IMR-90 (cell line): Measurements from ENCODE around the gene IL1A. TPM values are rescaled to one million over a fixed set of nuclear protein-coding genes. Genes with fewer than 3 reads are reported as not detected.
A peak's percentile ranks its signal among the peaks of the same experiment; 100 is the strongest.

Source experiments
- ATAC-seq: fragments of 200-7000 bp; cut with Tn5 transposase; 2 replicates; pipeline ENCODE4 v1.9.1; 2020; ENCODE audit warnings: low read depth, mild to moderate bottlenecking, moderate library complexity
- BruUV-seq: library from RNA; stranded (reverse); fragments of 400-500 nt; replicated peaks from 2 replicates; lab custom pipeline; 2021; lab: Mats Ljungman, UMichigan
- CTCF ChIA-PET: fragments of 300-600 bp; formaldehyde crosslinking; extraction: SDS; loops from one replicate; lab custom pipeline; 2021; ENCODE audit warnings: antibody characterized with exemption; lab: Yijun Ruan, JAX
- POLR2A ChIA-PET: fragments of 300-600 bp; sonication (Branson Sonifier 250); formaldehyde crosslinking; loops from one replicate; lab custom pipeline; 2022; ENCODE audit warnings: antibody characterized with exemption; ENCODE audit not compliant: unreplicated experiment; lab: Charles Lee
- DNase-seq: peaks from one replicate; pipeline ENCODE4 v3.0.0; 2013
- H2AFZ ChIP-seq: replicated peaks from 2 replicates; pipeline ENCODE3; 2013; ENCODE audit warnings: low read length, mild to moderate bottlenecking; ENCODE audit not compliant: poor library complexity
- H2AK5ac ChIP-seq: 2 replicates; pipeline ENCODE4 v1.6.1; 2013; ENCODE audit warnings: low read depth, low read length, inconsistent platforms
- H2AK9ac ChIP-seq: replicated peaks from 2 replicates; pipeline ENCODE3; 2013; ENCODE audit warnings: mild to moderate bottlenecking, low read depth, low read length, moderate library complexity; ENCODE audit not compliant: poor library complexity
- H2BK120ac ChIP-seq: 2 replicates; pipeline ENCODE4 v1.6.1; 2013; ENCODE audit warnings: low read depth, low read length, inconsistent platforms
- H2BK15ac ChIP-seq: 3 replicates; pipeline ENCODE4 v1.6.1; 2013; ENCODE audit warnings: low read depth, low read length, inconsistent platforms
- H2BK20ac ChIP-seq: 2 replicates; pipeline ENCODE4 v1.6.1; 2013; ENCODE audit warnings: low read depth, mild to moderate bottlenecking, inconsistent platforms, low read length, moderate library complexity
- H2BK5ac ChIP-seq: 2 replicates; pipeline ENCODE4 v1.6.1; 2013; ENCODE audit warnings: mild to moderate bottlenecking, low read depth, low read length, inconsistent platforms; ENCODE audit not compliant: poor library complexity, severe bottlenecking
- H3K14ac ChIP-seq: replicated peaks from 2 replicates; pipeline ENCODE4 v1.6.1; 2013; ENCODE audit warnings: low read depth, low read length, inconsistent platforms
- H3K18ac ChIP-seq: 2 replicates; pipeline ENCODE4 v1.6.1; 2013; ENCODE audit warnings: low read depth, low read length, control low read depth
- H3K23ac ChIP-seq: 2 replicates; pipeline ENCODE4 v1.6.1; 2013; ENCODE audit warnings: low read depth, low read length, inconsistent platforms
- H3K27ac ChIP-seq: 2 replicates; pipeline ENCODE4 v1.5.1; 2013; ENCODE audit warnings: mild to moderate bottlenecking, control low read depth, low read length; ENCODE audit not compliant: insufficient read depth
- H3K27me3 ChIP-seq: 2 replicates; pipeline ENCODE4 v1.6.1; 2013; ENCODE audit warnings: low read length; ENCODE audit not compliant: control insufficient read depth, insufficient read depth
- H3K36me3 ChIP-seq: 2 replicates; pipeline ENCODE4 v1.6.1; 2013; ENCODE audit warnings: low read length, mixed read lengths; ENCODE audit not compliant: control insufficient read depth, insufficient read depth
- H3K4ac ChIP-seq: 2 replicates; pipeline ENCODE4 v1.6.1; 2013; ENCODE audit warnings: low read depth, low read length, inconsistent platforms
- H3K4me1 ChIP-seq: 2 replicates; pipeline ENCODE4 v1.6.1; 2013; ENCODE audit warnings: low read length, mixed read lengths; ENCODE audit not compliant: control insufficient read depth, insufficient read depth
- H3K4me2 ChIP-seq: 2 replicates; pipeline ENCODE4 v1.6.1; 2013; ENCODE audit warnings: low read depth, mild to moderate bottlenecking, control low read depth, low read length, moderate library complexity
- H3K4me3 ChIP-seq: 2 replicates; pipeline ENCODE4 v1.5.1; 2013; ENCODE audit warnings: low read depth, mild to moderate bottlenecking, control low read depth, low read length, moderate library complexity; ENCODE audit not compliant: insufficient read depth
- H3K56ac ChIP-seq: 2 replicates; pipeline ENCODE4 v1.6.1; 2013; ENCODE audit warnings: low read length, inconsistent platforms; ENCODE audit not compliant: insufficient read depth; ENCODE audit errors: extremely low read depth
- H3K79me1 ChIP-seq, 2 experiments: 2 replicates each; pipeline ENCODE4 v1.6.1; 2013; ENCODE audit warnings: low read length in 2 of 2, inconsistent platforms in 1 of 2, low read depth in 1 of 2
- H3K9ac ChIP-seq: 2 replicates; pipeline ENCODE4 v1.6.1; 2013; ENCODE audit warnings: low read depth, low read length, control low read depth
- H3K9me1 ChIP-seq: 2 replicates; pipeline ENCODE4 v1.6.1; 2013; ENCODE audit warnings: low read length, inconsistent platforms; ENCODE audit not compliant: insufficient read depth
- H3K9me3 ChIP-seq: 2 replicates; pipeline ENCODE4 v1.6.1; 2013; ENCODE audit warnings: low read length; ENCODE audit not compliant: control insufficient read depth, insufficient read depth
- H4K20me1 ChIP-seq: 2 replicates; pipeline ENCODE4 v1.6.1; 2013; ENCODE audit warnings: low read length, inconsistent platforms; ENCODE audit not compliant: insufficient read depth
- H4K5ac ChIP-seq: 2 replicates; pipeline ENCODE4 v1.6.1; 2013; ENCODE audit warnings: mild to moderate bottlenecking, low read depth, low read length, control low read depth
- H4K8ac ChIP-seq, 2 experiments: 2 replicates each; pipeline ENCODE4 v1.6.1; 2013; ENCODE audit warnings: low read depth in 2 of 2, low read length in 2 of 2, control low read depth in 1 of 2, inconsistent platforms in 1 of 2
- H4K91ac ChIP-seq: 2 replicates; pipeline ENCODE4 v1.6.1; 2013; ENCODE audit warnings: low read depth, low read length, inconsistent platforms; ENCODE audit not compliant: insufficient read depth
- MXI1 ChIP-seq: IDR thresholded peaks from 2 replicates; pipeline ENCODE4 v1.6.1; 2012; ENCODE audit warnings: low read depth, mild to moderate bottlenecking, low read length, moderate library complexity, borderline replicate concordance
- NFE2L2 ChIP-seq: fragments of 150-350 bp; IDR thresholded peaks from 2 replicates; pipeline ENCODE4 v1.6.1; 2016; ENCODE audit warnings: low read depth, mild to moderate bottlenecking, low read length
- RAD21 ChIP-seq: IDR thresholded peaks from 2 replicates; pipeline ENCODE4 v1.6.1; 2012; ENCODE audit warnings: low read length, improper control_type of control experiment
- WGBS, 2 experiments: methylation state at CpG; one replicate each; pipeline versions ENCODE4 v1.1.5 to v1.1.7; 2013; ENCODE audit warnings: missing lambda C conversion rate in 2 of 2; ENCODE audit not compliant: insufficient read length in 1 of 2; ENCODE audit errors: extremely low coverage in 2 of 2; 5-methylcytosine and 5-hydroxymethylcytosine counted together
- dilution Hi-C: fragments of 300-500 bp; cut with HindIII; formaldehyde crosslinking; loops from one replicate; pipeline ENCODE4 v1.14.3; 2018; ENCODE audit warnings: low sequenced_read_pairs; ENCODE audit not compliant: unreplicated experiment
- in situ Hi-C: fragments of 300-500 bp; cut with MboI; formaldehyde crosslinking; loops from 3 replicates; pipeline ENCODE4 v1.14.3; 2019; ENCODE audit warnings: low sequenced_read_pairs, inconsistent platforms, mixed read lengths
- intact Hi-C: fragments of 100-400 bp; cut with micrococcal nuclease; formaldehyde crosslinking; loops from 2 replicates; pipeline ENCODE4 v1.10.0; 2022
- polyA plus RNA-seq, 3 experiments: library from polyadenylated mRNA; depleted of rRNA; stranded (reverse); fragments of >200 nt; gene quantifications; 2 replicates each; pipeline ENCODE4 v1.2.3, GENCODE V29; 2012; ENCODE audit warnings: low replicate concordance in 1 of 3
- total RNA-seq: library from RNA; depleted of rRNA; stranded (reverse); fragments of >200 nt; gene quantifications from 2 replicates; pipeline ENCODE4 v1.2.3, GENCODE V29; 2012
- TF ChIP-seq, protein P1 (sequence below): conservative IDR thresholded peaks from 2 replicates; pipeline ENCODE4 v1.5.1; 2012; ENCODE audit warnings: mild to moderate bottlenecking, low read depth, low read length, improper control_type of control experiment

Gene IL1A
- total and polyA plus RNA-seq, 2 of the 4 experiments (the other 2 are of a cell fraction), result 0.48 to 1.1 TPM

DNA sequence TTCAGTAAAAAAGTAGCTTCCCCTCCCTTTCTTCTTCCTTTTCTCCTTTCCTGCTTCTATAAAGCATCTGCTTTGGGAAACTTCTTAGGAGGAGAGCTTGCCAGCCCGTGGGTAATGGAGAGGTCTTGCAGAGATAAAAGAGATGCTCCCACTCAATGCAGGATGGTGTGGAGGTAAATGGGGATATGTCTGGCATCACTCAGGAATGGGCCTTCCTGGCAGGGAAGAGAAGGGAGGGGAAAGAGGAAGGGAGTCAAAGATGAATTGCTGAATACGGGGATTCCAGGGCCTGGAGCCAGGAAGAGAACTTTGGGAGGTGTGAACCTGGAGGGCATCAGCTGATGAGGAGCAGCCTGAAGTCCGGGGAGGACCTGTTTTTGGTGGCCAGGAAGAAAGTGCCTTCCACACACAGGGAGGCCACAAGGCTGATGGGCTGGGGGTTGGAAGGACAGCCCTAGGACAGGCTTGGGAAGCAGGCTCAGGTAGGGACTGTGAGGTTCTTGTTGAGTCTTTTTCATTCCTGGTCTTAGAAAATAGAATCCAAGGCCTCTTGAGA lies 27.1 kb upstream of the IL1A start:
- Histone ChIP-seq H3K9me1 (peaks cover 15% of the 10 kb centered on the region), H3K14ac (peak overlapping the region; percentile 80), H3K4me1 (peaks cover 18% of the 10 kb centered on the region), H3K56ac (peak overlapping the region; percentile 68), H3K4me2 (no peak overlapping the region), H3K18ac (peak overlapping the region; percentile 92), H3K4me3 (no peak overlapping the region), H2AK5ac (peak overlapping the region; percentile 92), H2AK9ac (peak overlapping the region; percentile 81), H2AFZ (peak overlapping the region; percentile 78), H4K20me1 (no peaks in the 10 kb centered on the region), H2BK20ac (peak overlapping the region; percentile 88), H4K5ac (peak overlapping the region; percentile 99), H4K91ac (peak overlapping the region; percentile 95), H2BK120ac (peak overlapping the region; percentile 92), H2BK5ac (peak overlapping the region; percentile 91), H3K9ac (no peak overlapping the region), H3K9me3 (no peaks in the 10 kb centered on the region), H4K8ac (peak overlapping the region; percentile 90 to 97), H3K27ac (peak overlapping the region; percentile 69), H3K79me1 (peaks cover 4 to 9% of the 10 kb centered on the region in 2 experiments; a peak in 2 of 4 replicates), H3K23ac (peak overlapping the region; percentile 69), H3K36me3 (no peaks in the 10 kb centered on the region), H2BK15ac (peak overlapping the region; percentile 84), H3K27me3 (no peaks in the 10 kb centered on the region), H3K4ac (peak overlapping the region; percentile 95)
- in situ Hi-C loops, result no loop called here
- BruUV-seq, result no TSS peak
- DNase-seq (no peak), ATAC-seq (no peak)
- 83% methylated on average over 1 of the region's 3 CpGs; no CpG with 5 or more reads in 1 of the 2 experiments for WGBS, 2 experiments
- dilution Hi-C loops, result no loop called here
- ChIA-PET POLR2A (no interaction called here), CTCF (interaction anchor here (0.5 to 1.5 kb wide), 2 partner anchors 9 to 130 kb away, joined by 5 to 6 read pairs; no protein-coding TSS in a partner anchor)
- intact Hi-C loops, result no loop called here
- TF ChIP-seq MXI1 (no peak), RAD21 (no peak), NFE2L2 (no peak)
- TF ChIP-seq, protein P1, sequence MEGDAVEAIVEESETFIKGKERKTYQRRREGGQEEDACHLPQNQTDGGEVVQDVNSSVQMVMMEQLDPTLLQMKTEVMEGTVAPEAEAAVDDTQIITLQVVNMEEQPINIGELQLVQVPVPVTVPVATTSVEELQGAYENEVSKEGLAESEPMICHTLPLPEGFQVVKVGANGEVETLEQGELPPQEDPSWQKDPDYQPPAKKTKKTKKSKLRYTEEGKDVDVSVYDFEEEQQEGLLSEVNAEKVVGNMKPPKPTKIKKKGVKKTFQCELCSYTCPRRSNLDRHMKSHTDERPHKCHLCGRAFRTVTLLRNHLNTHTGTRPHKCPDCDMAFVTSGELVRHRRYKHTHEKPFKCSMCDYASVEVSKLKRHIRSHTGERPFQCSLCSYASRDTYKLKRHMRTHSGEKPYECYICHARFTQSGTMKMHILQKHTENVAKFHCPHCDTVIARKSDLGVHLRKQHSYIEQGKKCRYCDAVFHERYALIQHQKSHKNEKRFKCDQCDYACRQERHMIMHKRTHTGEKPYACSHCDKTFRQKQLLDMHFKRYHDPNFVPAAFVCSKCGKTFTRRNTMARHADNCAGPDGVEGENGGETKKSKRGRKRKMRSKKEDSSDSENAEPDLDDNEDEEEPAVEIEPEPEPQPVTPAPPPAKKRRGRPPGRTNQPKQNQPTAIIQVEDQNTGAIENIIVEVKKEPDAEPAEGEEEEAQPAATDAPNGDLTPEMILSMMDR, result no peak
